H1 (cell line): ENCODE measurements around the gene RAB21. TPM values are rescaled to one million over a fixed set of nuclear protein-coding genes. Genes with fewer than 3 reads are reported as not detected.

Source experiments
- CTCF ChIA-PET: fragments of 300-600 bp; sonication (Branson Sonifier 250); formaldehyde crosslinking; loops from one replicate; lab custom pipeline; 2021; ENCODE audit not compliant: partially characterized antibody; lab: Charles Lee
- POLR2A ChIA-PET: fragments of 300-600 bp; sonication (Branson Sonifier 250); formaldehyde crosslinking; loops from one replicate; lab custom pipeline; 2021; ENCODE audit warnings: inconsistent platforms; ENCODE audit not compliant: partially characterized antibody; lab: Charles Lee
- DNase-seq, 2 experiments: peaks; one replicate each; pipeline versions ENCODE4 v3.0.0 to v3.0.0-alpha.2; 2010 to 2022; ENCODE audit warnings: low spot score in 2 of 2, low read depth in 1 of 2, mixed read lengths in 1 of 2
- FAIRE-seq: peaks from 2 replicates; lab custom pipeline; 2011; peaks lifted over from hg19 to GRCh38; lab: Jason Lieb, UNC
- H2AFZ ChIP-seq: 2 replicates; pipeline ENCODE4 v1.8.1; 2012; ENCODE audit warnings: low read length, inconsistent platforms
- H2AK5ac ChIP-seq: 2 replicates; pipeline ENCODE4 v1.6.1; 2013; ENCODE audit warnings: low read depth, low read length
- H2BK120ac ChIP-seq: replicated peaks from 2 replicates; pipeline ENCODE3; 2013; ENCODE audit warnings: low read depth, low read length, inconsistent platforms
- H2BK12ac ChIP-seq: 2 replicates; pipeline ENCODE4 v1.6.1; 2013; ENCODE audit warnings: low read depth, low read length
- H2BK15ac ChIP-seq: 2 replicates; pipeline ENCODE4 v1.6.1; 2013; ENCODE audit warnings: low read length
- H2BK20ac ChIP-seq: 2 replicates; pipeline ENCODE4 v1.6.1; 2013; ENCODE audit warnings: low read length
- H2BK5ac ChIP-seq: 2 replicates; pipeline ENCODE4 v1.6.1; 2013; ENCODE audit warnings: low read depth, low read length
- H3K14ac ChIP-seq: 2 replicates; pipeline ENCODE4 v1.6.1; 2013; ENCODE audit warnings: inconsistent platforms; ENCODE audit not compliant: insufficient read length
- H3K18ac ChIP-seq: 2 replicates; pipeline ENCODE4 v1.6.1; 2013; ENCODE audit warnings: low read length; ENCODE audit errors: extremely low read depth
- H3K23ac ChIP-seq: 2 replicates; pipeline ENCODE4 v1.6.1; 2013; ENCODE audit warnings: inconsistent platforms; ENCODE audit not compliant: insufficient read length
- H3K23me2 ChIP-seq: 2 replicates; pipeline ENCODE4 v1.6.1; 2013; ENCODE audit warnings: low read depth, low read length
- H3K27ac ChIP-seq: 2 replicates; pipeline ENCODE4 v1.6.1; 2011; ENCODE audit warnings: low read depth, low read length, inconsistent platforms
- H3K27me3 ChIP-seq, 4 experiments: replicated peaks in 1 of 4; 1 replicate in 1 of 4; 2 replicates in 3 of 4; pipeline versions ENCODE4 v1.6.1 to v1.8.1; 2011 to 2013; ENCODE audit warnings: low read length in 3 of 4, mild to moderate bottlenecking in 3 of 4, inconsistent platforms in 2 of 4, mixed read lengths in 2 of 4, moderate library complexity in 1 of 4; ENCODE audit not compliant: control insufficient read depth in 3 of 4, insufficient read depth in 3 of 4; ENCODE audit errors: extremely low read depth in 1 of 4
- H3K36me3 ChIP-seq, 4 experiments: 2 replicates each; pipeline versions ENCODE4 v1.6.1 to v1.8.1; 2011 to 2013; ENCODE audit warnings: mild to moderate bottlenecking in 4 of 4, low read length in 3 of 4, moderate library complexity in 2 of 4, control low read depth in 1 of 4, inconsistent platforms in 1 of 4; ENCODE audit not compliant: insufficient read depth in 4 of 4, control insufficient read depth in 2 of 4
- H3K4ac ChIP-seq: replicated peaks from 2 replicates; pipeline ENCODE3; 2013; ENCODE audit warnings: low read length, low read depth, mixed read lengths, inconsistent platforms; ENCODE audit not compliant: insufficient read length
- H3K4me1 ChIP-seq, 4 experiments: replicated peaks in 1 of 4; 1 replicate in 1 of 4; 2 replicates in 3 of 4; pipeline versions ENCODE4 v1.6.1 to v1.8.1; 2011 to 2013; ENCODE audit warnings: low read length in 3 of 4, inconsistent platforms in 2 of 4, mixed read lengths in 1 of 4; ENCODE audit not compliant: insufficient read depth in 4 of 4, control insufficient read depth in 3 of 4
- H3K4me2 ChIP-seq, 2 experiments: 2 replicates each; pipeline versions ENCODE4 v1.6.1 to v1.8.1; 2011 to 2013; ENCODE audit warnings: low read depth in 2 of 2, low read length in 2 of 2, control low read depth in 1 of 2, inconsistent platforms in 1 of 2, mild to moderate bottlenecking in 1 of 2; ENCODE audit not compliant: insufficient read depth in 1 of 2
- H3K4me3 ChIP-seq, 4 experiments: fragments of 200-600, 300-600 bp in 1 of 4; sonication (generic), shearing (Covaris generic), sonication (Bioruptor Twin) in 1 of 4; 2 replicates each; pipeline versions ENCODE4 v1.5.1 to v1.8.1; 2011 to 2016; ENCODE audit warnings: low read length in 4 of 4, low read depth in 3 of 4, control low read depth in 2 of 4, inconsistent platforms in 2 of 4, mild to moderate bottlenecking in 2 of 4, mixed read lengths in 1 of 4, moderate library complexity in 1 of 4; ENCODE audit not compliant: insufficient read depth in 2 of 4; ENCODE audit errors: extremely low read depth in 1 of 4
- H3K56ac ChIP-seq: replicated peaks from 2 replicates; pipeline ENCODE3; 2013; ENCODE audit warnings: low read depth, mild to moderate bottlenecking, mixed read lengths, low read length, inconsistent platforms; ENCODE audit not compliant: insufficient read length
- H3K79me1 ChIP-seq: 2 replicates; pipeline ENCODE4 v1.6.1; 2013; ENCODE audit warnings: low read depth, low read length, control low read depth
- H3K79me2 ChIP-seq, 2 experiments: 2 replicates each; pipeline versions ENCODE4 v1.6.1 to v1.8.1; 2012 to 2013; ENCODE audit warnings: low read length in 2 of 2, mild to moderate bottlenecking in 2 of 2, inconsistent platforms in 1 of 2; ENCODE audit not compliant: insufficient read depth in 2 of 2, control insufficient read depth in 1 of 2
- H3K9ac ChIP-seq, 4 experiments: replicated peaks in 1 of 4; 1 replicate in 1 of 4; 2 replicates in 3 of 4; pipeline versions ENCODE4 v1.6.1 to v1.8.1; 2011 to 2013; ENCODE audit warnings: low read depth in 3 of 4, low read length in 3 of 4, control low read depth in 2 of 4, mild to moderate bottlenecking in 2 of 4, moderate library complexity in 2 of 4, inconsistent platforms in 1 of 4; ENCODE audit errors: extremely low read depth in 1 of 4
- H3K9me3 ChIP-seq, 2 experiments: 2 replicates each; pipeline versions ENCODE4 v1.6.1 to v1.8.1; 2012 to 2013; ENCODE audit warnings: mild to moderate bottlenecking in 2 of 2, moderate library complexity in 2 of 2, control low read depth in 1 of 2, inconsistent platforms in 1 of 2, low read depth in 1 of 2, low read length in 1 of 2, mixed read lengths in 1 of 2; ENCODE audit not compliant: insufficient read depth in 2 of 2
- H4K20me1 ChIP-seq, 2 experiments: replicated peaks in 1 of 2; 2 replicates each; pipeline versions ENCODE3 to v1.8.1; 2011 to 2013; ENCODE audit warnings: inconsistent platforms in 2 of 2, low read length in 2 of 2, mild to moderate bottlenecking in 1 of 2; ENCODE audit not compliant: insufficient read depth in 2 of 2, control insufficient read depth in 1 of 2
- H4K5ac ChIP-seq: 2 replicates; pipeline ENCODE4 v1.6.1; 2013; ENCODE audit warnings: low read length, low read depth, mixed read lengths, inconsistent platforms; ENCODE audit not compliant: insufficient read length
- H4K8ac ChIP-seq: 2 replicates; pipeline ENCODE4 v1.8.0; 2013; ENCODE audit warnings: mild to moderate bottlenecking, moderate library complexity, low read length, inconsistent platforms; ENCODE audit not compliant: insufficient read depth; ENCODE audit errors: extremely low read depth
- H4K91ac ChIP-seq: replicated peaks from 2 replicates; pipeline ENCODE3; 2013; ENCODE audit warnings: low read length, mixed read lengths, inconsistent platforms; ENCODE audit not compliant: insufficient read length
- ASH2L ChIP-seq: fragments of 200-600, 300-600 bp; sonication (generic); IDR thresholded peaks from one replicate; pipeline ENCODE4 v1.7.1; 2017; ENCODE audit warnings: low read length
- CEBPB ChIP-seq: IDR thresholded peaks from 2 replicates; pipeline ENCODE4 v1.6.1; 2012; ENCODE audit warnings: low read depth, low read length
- CHD2 ChIP-seq: IDR thresholded peaks from 2 replicates; pipeline ENCODE4 v1.6.1; 2012; ENCODE audit warnings: low read length, improper control_type of control experiment
- CTBP2 ChIP-seq: IDR thresholded peaks from 2 replicates; pipeline ENCODE4 v1.7.0; 2011; ENCODE audit warnings: borderline replicate concordance, mild to moderate bottlenecking, moderate library complexity, mixed read lengths, low read length; ENCODE audit not compliant: insufficient read depth, insufficient read length
- EZH2 ChIP-seq: fragments of 200-600 bp; sonication (generic); IDR thresholded peaks from 2 replicates; pipeline ENCODE4 v1.7.1; 2012; ENCODE audit warnings: low read depth, mild to moderate bottlenecking, moderate library complexity, low read length, inconsistent platforms; ENCODE audit not compliant: severe bottlenecking
- GABPA ChIP-seq: IDR thresholded peaks from 2 replicates; pipeline ENCODE4 v1.6.1; 2011; ENCODE audit warnings: mild to moderate bottlenecking, low read length, moderate library complexity, borderline replicate concordance; ENCODE audit not compliant: insufficient read depth
- GTF2F1 ChIP-seq: IDR thresholded peaks from 2 replicates; pipeline ENCODE4 v1.6.1; 2012; ENCODE audit warnings: low read depth, low read length, improper control_type of control experiment, borderline replicate concordance
- NANOG ChIP-seq: IDR thresholded peaks from 2 replicates; pipeline ENCODE4 v1.6.1; 2011; ENCODE audit warnings: low read length, low read depth, mild to moderate bottlenecking, inconsistent platforms; ENCODE audit not compliant: insufficient read depth, poor library complexity, severe bottlenecking
- POLR2AphosphoS5 ChIP-seq: IDR thresholded peaks from 2 replicates; pipeline ENCODE4 v1.6.1; 2011; ENCODE audit warnings: low read depth, low read length
- SIX5 ChIP-seq: IDR thresholded peaks from 2 replicates; pipeline ENCODE4 v1.6.1; 2011; ENCODE audit warnings: mild to moderate bottlenecking, low read depth, low read length
- SP2 ChIP-seq: IDR thresholded peaks from 2 replicates; pipeline ENCODE4 v1.6.1; 2012; ENCODE audit warnings: mild to moderate bottlenecking, low read length, inconsistent platforms
- WGBS, 2 experiments: shearing (Covaris generic) in 1 of 2; methylation state at CpG; one replicate each; pipeline versions ENCODE4 v1.1.6 to v1.1.7; 2013 to 2015; ENCODE audit warnings: low lambda C conversion rate in 2 of 2, mixed read lengths in 2 of 2, inconsistent platforms in 1 of 2, low coverage in 1 of 2, missing lambda C conversion rate in 1 of 2; ENCODE audit not compliant: insufficient replicate concordance in 2 of 2, insufficient coverage in 1 of 2, insufficient read length in 1 of 2; ENCODE audit errors: extremely low coverage in 1 of 2, missing lambda C conversion rate in 1 of 2; 5-methylcytosine and 5-hydroxymethylcytosine counted together
- polyA plus RNA-seq, 7 experiments: library from polyadenylated mRNA; depleted of rRNA in 3 of 7; stranded (reverse) in 5 of 7; unstranded in 2 of 7; fragments of >200 nt in 5 of 7; fragments of 200-250 nt in 2 of 7; gene quantifications; 1 replicate in 5 of 7; 2 replicates in 1 of 7; 4 replicates in 1 of 7; pipeline versions ENCODE4 v1.2.1 to v1.2.3, GENCODE V29; 2011 to 2013; ENCODE audit warnings: missing spikeins in 2 of 7, mixed read lengths in 2 of 7
- total RNA-seq: library from RNA; stranded (reverse); fragmentation: NEBNext Ultra II Directional; extraction: Animal tissue kit (Norgen Biotek cat#: 25700); gene quantifications from 2 replicates; pipeline ENCODE4 v1.2.1, GENCODE V29; 2021
- TF ChIP-seq, protein P1 (sequence below), 3 experiments: IDR thresholded peaks; 1 replicate in 2 of 3; 2 replicates in 1 of 3; pipeline versions ENCODE4 v1.5.1 to v1.6.1; 2011; ENCODE audit warnings: low read length in 3 of 3, mild to moderate bottlenecking in 3 of 3, inconsistent platforms in 2 of 3, low read depth in 1 of 3, moderate library complexity in 1 of 3; ENCODE audit not compliant: insufficient read depth in 1 of 3; ENCODE audit errors: control extremely low read depth in 1 of 3

The RAB21 gene
- total and polyA plus RNA-seq, 2 of the 8 experiments (the other 6 are each of a cell fraction or from before 2014, with no cell fraction given) = 1.2 to 47.2 TPM

DNA sequence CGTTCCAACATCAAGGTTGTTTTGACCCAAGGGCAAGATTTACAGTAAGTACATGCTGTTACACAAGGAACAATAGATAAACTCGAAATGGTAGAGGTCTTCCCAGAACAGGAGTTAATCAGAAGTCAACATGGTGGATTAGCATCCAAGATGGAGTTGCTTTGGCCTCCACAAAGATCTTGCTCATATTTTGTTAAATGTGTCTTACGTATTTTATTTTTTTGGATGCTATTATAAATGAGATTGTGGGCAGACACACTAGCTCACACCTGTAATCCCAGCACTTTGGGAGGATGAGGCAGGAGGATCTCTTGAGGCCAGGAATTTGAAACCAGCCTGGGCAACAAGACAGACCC is 22.3 kb upstream of the RAB21 start:
- H3K4ac ChIP-seq = no peak overlapping the region
- WGBS, 2 experiments = 74% methylated on average over 3 of the region's 3 CpGs; no CpG with 5 or more reads in 1 of the 2 experiments
- H3K23me2 ChIP-seq = no peaks in the 10 kb centered on the region
- no peak for TF ChIP-seq GTF2F1
- no peak for TF ChIP-seq SIX5
- no peak for TF ChIP-seq CHD2
- no peak for TF ChIP-seq SP2
- TF ChIP-seq POLR2AphosphoS5 = no peak
- no peak for TF ChIP-seq EZH2
- no peak for TF ChIP-seq ASH2L
- TF ChIP-seq, protein P1, sequence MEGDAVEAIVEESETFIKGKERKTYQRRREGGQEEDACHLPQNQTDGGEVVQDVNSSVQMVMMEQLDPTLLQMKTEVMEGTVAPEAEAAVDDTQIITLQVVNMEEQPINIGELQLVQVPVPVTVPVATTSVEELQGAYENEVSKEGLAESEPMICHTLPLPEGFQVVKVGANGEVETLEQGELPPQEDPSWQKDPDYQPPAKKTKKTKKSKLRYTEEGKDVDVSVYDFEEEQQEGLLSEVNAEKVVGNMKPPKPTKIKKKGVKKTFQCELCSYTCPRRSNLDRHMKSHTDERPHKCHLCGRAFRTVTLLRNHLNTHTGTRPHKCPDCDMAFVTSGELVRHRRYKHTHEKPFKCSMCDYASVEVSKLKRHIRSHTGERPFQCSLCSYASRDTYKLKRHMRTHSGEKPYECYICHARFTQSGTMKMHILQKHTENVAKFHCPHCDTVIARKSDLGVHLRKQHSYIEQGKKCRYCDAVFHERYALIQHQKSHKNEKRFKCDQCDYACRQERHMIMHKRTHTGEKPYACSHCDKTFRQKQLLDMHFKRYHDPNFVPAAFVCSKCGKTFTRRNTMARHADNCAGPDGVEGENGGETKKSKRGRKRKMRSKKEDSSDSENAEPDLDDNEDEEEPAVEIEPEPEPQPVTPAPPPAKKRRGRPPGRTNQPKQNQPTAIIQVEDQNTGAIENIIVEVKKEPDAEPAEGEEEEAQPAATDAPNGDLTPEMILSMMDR (IDR thresholded peaks at IDR 0.05; ENCODE audit: control extremely low read depth in 1 of 3, insufficient read depth in 1 of 3, low read depth in 1 of 3, low read length in 3 of 3) = no peak
- no peak for TF ChIP-seq NANOG
- TF ChIP-seq CEBPB = no peak
- no peak for TF ChIP-seq CTBP2
- TF ChIP-seq GABPA = no peak

More for the DNA sequence above, 22.3 kb upstream of the RAB21 start:
- Histone ChIP-seq H4K5ac (no peak overlapping the region), H3K56ac (no peak overlapping the region), H3K4me1 (no peaks in the 10 kb centered on the region; a peak in 1 of 7 replicates), H3K27ac (no peak overlapping the region), H3K4me2 (no peak overlapping the region), H2AK5ac (no peak overlapping the region), H3K14ac (no peak overlapping the region), H3K23ac (no peak overlapping the region), H2BK12ac (no peak overlapping the region), H2AFZ (peak overlapping the region; percentile 76), H2BK15ac (no peak overlapping the region), H2BK20ac (no peak overlapping the region), H2BK5ac (no peak overlapping the region), H3K36me3 (no peaks in the 10 kb centered on the region), H4K91ac (no peak overlapping the region), H4K8ac (no peak overlapping the region), H3K4me3 (no peak overlapping the region), H3K79me2 (no peaks in the 10 kb centered on the region), H4K20me1 (no peaks in the 10 kb centered on the region), H3K18ac (no peak overlapping the region), H2BK120ac (no peak overlapping the region), H3K9ac (no peak overlapping the region), H3K9me3 (no peaks in the 10 kb centered on the region), H3K27me3 (no peaks in the 10 kb centered on the region), H3K79me1 (no peaks in the 10 kb centered on the region)
- FAIRE-seq (no peak), DNase-seq (no peak)
- ChIA-PET CTCF (interaction anchor here (0.8 to 10.8 kb wide), 8 partner anchors 10 to 1119 kb away, joined by 3 to 97 read pairs (median 4); no protein-coding TSS in a partner anchor), POLR2A (interaction anchor here (1.0 kb wide), 1 partner anchor 17 kb away, joined by 3 read pairs; no protein-coding TSS in a partner anchor)
